H9 (cell line): Measurements from ENCODE around the gene EXOG. TPM values are rescaled to one million over a fixed set of nuclear protein-coding genes. Genes with fewer than 3 reads are reported as not detected.

ENCODE experiments used
- DNase-seq: peaks from one replicate; pipeline ENCODE4 v3.0.0-alpha.2; 2017
- H2AFZ ChIP-seq: one replicate; pipeline ENCODE4 v1.6.1; 2013; ENCODE audit warnings: mild to moderate bottlenecking, low read length, control low read depth, moderate library complexity
- H2AK5ac ChIP-seq: 2 replicates; pipeline ENCODE4 v1.6.1; 2013; ENCODE audit warnings: low read length, control low read depth, mixed read lengths; ENCODE audit not compliant: insufficient read length
- H2BK120ac ChIP-seq: one replicate; pipeline ENCODE4 v1.6.1; 2013; ENCODE audit warnings: low read depth, mild to moderate bottlenecking, low read length, control low read depth, inconsistent platforms; ENCODE audit not compliant: poor library complexity, severe bottlenecking
- H2BK12ac ChIP-seq: 2 replicates; pipeline ENCODE4 v1.6.1; 2013; ENCODE audit warnings: low read length, control low read depth, mixed read lengths, low read depth; ENCODE audit not compliant: insufficient read length
- H2BK15ac ChIP-seq: 2 replicates; pipeline ENCODE4 v1.6.1; 2013; ENCODE audit warnings: low read depth, low read length, control low read depth
- H2BK20ac ChIP-seq: one replicate; pipeline ENCODE4 v1.6.1; 2013; ENCODE audit warnings: low read depth, mild to moderate bottlenecking, low read length, control low read depth, inconsistent platforms; ENCODE audit not compliant: poor library complexity, severe bottlenecking
- H2BK5ac ChIP-seq: 2 replicates; pipeline ENCODE4 v1.6.1; 2013; ENCODE audit warnings: low read length, control low read depth, mixed read lengths; ENCODE audit not compliant: insufficient read length
- H3K14ac ChIP-seq: 2 replicates; pipeline ENCODE4 v1.6.1; 2013; ENCODE audit warnings: low read length, control low read depth; ENCODE audit not compliant: insufficient read depth
- H3K18ac ChIP-seq: 2 replicates; pipeline ENCODE4 v1.6.1; 2013; ENCODE audit warnings: low read depth, mild to moderate bottlenecking, mixed read lengths, low read length, control low read depth; ENCODE audit not compliant: insufficient read length
- H3K23ac ChIP-seq: 2 replicates; pipeline ENCODE4 v1.6.1; 2013; ENCODE audit warnings: low read length, control low read depth, mixed read lengths, low read depth; ENCODE audit not compliant: insufficient read length
- H3K23me2 ChIP-seq: 2 replicates; pipeline ENCODE4 v1.6.1; 2013; ENCODE audit warnings: low read depth, mild to moderate bottlenecking, mixed read lengths, low read length, control low read depth; ENCODE audit not compliant: insufficient read length, poor library complexity, severe bottlenecking
- H3K27ac ChIP-seq: 2 replicates; pipeline ENCODE4 v1.5.1; 2013; ENCODE audit warnings: low read length, control low read depth, mixed read lengths, low read depth; ENCODE audit not compliant: insufficient read length
- H3K27me3 ChIP-seq: 2 replicates; pipeline ENCODE4 v1.6.1; 2013; ENCODE audit warnings: low read length, control low read depth, inconsistent platforms; ENCODE audit not compliant: insufficient read depth
- H3K4ac ChIP-seq: 2 replicates; pipeline ENCODE4 v1.6.1; 2013; ENCODE audit warnings: low read depth, mild to moderate bottlenecking, control low read depth, inconsistent platforms, low read length, moderate library complexity
- H3K4me1 ChIP-seq: 2 replicates; pipeline ENCODE4 v1.6.1; 2013; ENCODE audit warnings: low read length, control low read depth, inconsistent platforms; ENCODE audit not compliant: insufficient read depth
- H3K4me2 ChIP-seq: 2 replicates; pipeline ENCODE4 v1.6.1; 2013; ENCODE audit warnings: low read length, control low read depth, mixed read lengths; ENCODE audit not compliant: insufficient read length, insufficient read depth
- H3K56ac ChIP-seq: 2 replicates; pipeline ENCODE4 v1.6.1; 2013; ENCODE audit warnings: low read depth, mild to moderate bottlenecking, mixed read lengths, low read length, control low read depth; ENCODE audit not compliant: insufficient read length
- H3K79me1 ChIP-seq: 2 replicates; pipeline ENCODE4 v1.6.1; 2013; ENCODE audit warnings: low read depth, mild to moderate bottlenecking, moderate library complexity, low read length, control low read depth, inconsistent platforms; ENCODE audit not compliant: insufficient read depth, poor library complexity, severe bottlenecking
- H3K79me2 ChIP-seq: 2 replicates; pipeline ENCODE4 v1.6.1; 2013; ENCODE audit warnings: low read length, control low read depth, inconsistent platforms; ENCODE audit not compliant: insufficient read depth
- H3K9ac ChIP-seq: 2 replicates; pipeline ENCODE4 v1.6.1; 2013; ENCODE audit warnings: low read length, control low read depth, mixed read lengths; ENCODE audit not compliant: insufficient read length; ENCODE audit errors: extremely low read depth
- H3K9me3 ChIP-seq: one replicate; pipeline ENCODE4 v1.6.1; 2013; ENCODE audit warnings: low read depth, low read length, inconsistent platforms; ENCODE audit not compliant: control insufficient read depth
- H3T11ph ChIP-seq: one replicate; pipeline ENCODE4 v1.6.1; 2013; ENCODE audit warnings: mild to moderate bottlenecking, low read length, control low read depth, inconsistent platforms
- H4K20me1 ChIP-seq: one replicate; pipeline ENCODE4 v1.6.1; 2013; ENCODE audit not compliant: control insufficient read depth, insufficient read length, insufficient read depth
- H4K5ac ChIP-seq: 2 replicates; pipeline ENCODE4 v1.6.1; 2013; ENCODE audit warnings: low read depth, mild to moderate bottlenecking, mixed read lengths, low read length, control low read depth; ENCODE audit not compliant: insufficient read length
- H4K8ac ChIP-seq: replicated peaks from 2 replicates; pipeline ENCODE4 v1.6.1; 2013; ENCODE audit warnings: low read length, control low read depth, mixed read lengths, low read depth; ENCODE audit not compliant: insufficient read length
- H4K91ac ChIP-seq: 2 replicates; pipeline ENCODE4 v1.6.1; 2013; ENCODE audit warnings: low read depth, mild to moderate bottlenecking, moderate library complexity, mixed read lengths, low read length, control low read depth; ENCODE audit not compliant: insufficient read length
- H3K27ac Mint-ChIP-seq, 3 experiments: 2 replicates in 2 of 3; 3 replicates in 1 of 3; pipeline ENCODE4 v1.8.0; 2020 to 2021; ENCODE audit warnings: mixed read lengths in 3 of 3, mild to moderate bottlenecking in 1 of 3, moderate library complexity in 1 of 3
- H3K27me3 Mint-ChIP-seq: 2 replicates; pipeline ENCODE4 v1.8.0; 2021; ENCODE audit warnings: low read depth, mild to moderate bottlenecking, moderate library complexity, mixed read lengths
- H3K36me3 Mint-ChIP-seq, 3 experiments: 2 replicates in 2 of 3; 3 replicates in 1 of 3; pipeline ENCODE4 v1.8.0; 2020 to 2021; ENCODE audit warnings: low read depth in 3 of 3, mixed read lengths in 3 of 3; ENCODE audit not compliant: insufficient read depth in 1 of 3
- H3K4me1 Mint-ChIP-seq, 2 experiments: 2 replicates each; pipeline ENCODE4 v1.8.0; 2020; ENCODE audit warnings: mixed read lengths in 2 of 2
- H3K4me3 Mint-ChIP-seq, 2 experiments: 2 replicates in 1 of 2; 3 replicates in 1 of 2; pipeline ENCODE4 v1.8.0; 2020 to 2021; ENCODE audit warnings: mild to moderate bottlenecking in 2 of 2, mixed read lengths in 2 of 2, moderate library complexity in 1 of 2
- H3K9me3 Mint-ChIP-seq, 2 experiments: 2 replicates in 1 of 2; 3 replicates in 1 of 2; pipeline ENCODE4 v1.8.0; 2020; ENCODE audit warnings: mild to moderate bottlenecking in 2 of 2, mixed read lengths in 2 of 2, moderate library complexity in 1 of 2
- CTCF ChIP-seq: fragments of 200-600 bp; sonication (generic); conservative IDR thresholded peaks from 3 replicates; pipeline ENCODE4 v1.8.0; 2021; ENCODE audit warnings: antibody characterized with exemption, mild to moderate bottlenecking
- WGBS: extraction: QIAGEN DNeasy Blood & Tissue Kit; methylation state at CpG from one replicate; pipeline ENCODE4 v1.1.7; 2013; ENCODE audit warnings: missing lambda C conversion rate, low lambda C conversion rate, mixed read lengths; ENCODE audit not compliant: insufficient read length; ENCODE audit errors: extremely low coverage; 5-methylcytosine and 5-hydroxymethylcytosine counted together
- total RNA-seq: library from RNA; stranded (reverse); gene quantifications from 2 replicates; pipeline ENCODE4 v1.2.1, GENCODE V29; 2021

The EXOG gene
- total RNA-seq, 1 experiment from 2014 or later = 14.1 TPM

- Histone ChIP-seq H4K5ac (no peak overlapping the region), H3K79me1 (no peaks in the 10 kb centered on the region), H3K9me3 (no peaks in the 10 kb centered on the region), H3K79me2 (no peaks in the 10 kb centered on the region), H4K91ac (no peak overlapping the region), H3K4me2 (no peak overlapping the region), H3K9ac (no peak overlapping the region), H2BK20ac (no peak overlapping the region), H3K4me1 (no peaks in the 10 kb centered on the region; the same call in 1 of the 2 replicates), H3K56ac (no peak overlapping the region), H2BK5ac (no peak overlapping the region), H3K27ac (no peak overlapping the region), H3K23me2 (no peaks in the 10 kb centered on the region), H2BK15ac (no peak overlapping the region), H2BK12ac (no peak overlapping the region), H4K8ac (no peak overlapping the region), H2BK120ac (no peak overlapping the region), H4K20me1 (no peaks in the 10 kb centered on the region), H3T11ph (no peak overlapping the region), H2AK5ac (no peak overlapping the region), H3K23ac (no peak overlapping the region), H2AFZ (no peak overlapping the region), H3K4ac (no peak overlapping the region), H3K18ac (no peak overlapping the region), H3K14ac (no peak overlapping the region), H3K27me3 (no peaks in the 10 kb centered on the region)
- Mint-ChIP-seq H3K27ac (no peak overlapping the region), H3K27me3 (no peaks in the 10 kb centered on the region; the same call in 1 of the 2 replicates), H3K9me3 (no peaks in the 10 kb centered on the region; a peak in 1 of 5 replicates), H3K4me3 (no peak overlapping the region), H3K4me1 (peaks cover 8 to 9% of the 10 kb centered on the region in 2 experiments), H3K36me3 (peaks cover 0 to 4% (median 0%) of the 10 kb centered on the region in 3 experiments; a peak in 4 of 7 replicates)
- WGBS = no CpG with 5 or more reads among the region's 3 CpGs
- no peak for DNase-seq
- TF ChIP-seq CTCF = no peak
Measured at GRCh38 chr3:38573111-38573510, 77.0 kb downstream of the EXOG start.
